GM21717 (cell line): Measurements from ENCODE around the gene GOLPH3.
"Not testable (repeated sequence)": the region's sequence is repeated elsewhere in the genome, so short reads cannot be mapped to it uniquely, and the experiment has no call there.

Experiments used
- ATAC-seq: cut with Tn5 transposase; IDR thresholded peaks from one replicate; pipeline ENCODE4 v1.9.1; 2021; ENCODE audit warnings: mild to moderate bottlenecking, moderate library complexity; ENCODE audit not compliant: unreplicated experiment

GOLPH3 gene

GRCh38 chr5:32174011-32174870, at the start of gene GOLPH3:
Gene GOLPH3 (minus strand): TSS chr5:32174319. CDS start chr5:32174034, 285 bp downstream.
- ATAC-seq = peak; percentile 81

GRCh38 chr5:32222723-32223470, 48.8 kb upstream of the GOLPH3 start:
- ATAC-seq = no peak

- ATAC-seq = no peak
Observed at GRCh38 chr5:32217886-32218396, 43.8 kb upstream of the GOLPH3 start.

- ATAC-seq = not testable (repeated sequence)
Observed at GRCh38 chr5:32214344-32214743, 40.2 kb upstream of the GOLPH3 start.

GRCh38 chr5:32210151-32210550, 36.0 kb upstream of the GOLPH3 start:
- no peak for ATAC-seq

GRCh38 chr5:32208837-32209236, 34.7 kb upstream of the GOLPH3 start:
- not testable (repeated sequence) for ATAC-seq

GRCh38 chr5:32207355-32207634, 33.2 kb upstream of the GOLPH3 start:
- ATAC-seq = no peak

- peak; percentile 34 for ATAC-seq
Observed at GRCh38 chr5:32206509-32207354, 32.6 kb upstream of the GOLPH3 start.

GRCh38 chr5:32206053-32206452, 31.9 kb upstream of the GOLPH3 start:
- no peak for ATAC-seq

GRCh38 chr5:32202394-32202793, 28.3 kb upstream of the GOLPH3 start:
- ATAC-seq = no peak

- ATAC-seq = no peak
Observed at GRCh38 chr5:32201122-32201753, 27.1 kb upstream of the GOLPH3 start.

GRCh38 chr5:32197032-32197431, 22.9 kb upstream of the GOLPH3 start:
- no peak for ATAC-seq

- no peak for ATAC-seq
Observed at GRCh38 chr5:32195265-32195664, 21.1 kb upstream of the GOLPH3 start.

GRCh38 chr5:32193591-32193990, 19.5 kb upstream of the GOLPH3 start:
- ATAC-seq = no peak

- ATAC-seq = no peak
Observed at GRCh38 chr5:32190095-32190494, 16.0 kb upstream of the GOLPH3 start.

- ATAC-seq = no peak
Observed at GRCh38 chr5:32187675-32188074, 13.6 kb upstream of the GOLPH3 start.

GRCh38 chr5:32182463-32183063, 8.4 kb upstream of the GOLPH3 start:
- ATAC-seq = peak; percentile 77

GRCh38 chr5:32173267-32174010, 680 bp downstream of the GOLPH3 start:
- ATAC-seq = peak; percentile 27

- no peak for ATAC-seq
Observed at GRCh38 chr5:32172923-32173266, 1.2 kb downstream of the GOLPH3 start.
